ENCODE data around the gene LARGE1. TPM values are rescaled to one million over a fixed set of nuclear protein-coding genes. Genes with fewer than 3 reads are reported as not detected.
"Not testable (repeated sequence)": the region's sequence is repeated elsewhere in the genome, so short reads cannot be mapped to it uniquely, and the experiment has no call there.

Gene LARGE1
- total RNA-seq, 1 donor from 2014 or later = 35.5 TPM

DNA sequence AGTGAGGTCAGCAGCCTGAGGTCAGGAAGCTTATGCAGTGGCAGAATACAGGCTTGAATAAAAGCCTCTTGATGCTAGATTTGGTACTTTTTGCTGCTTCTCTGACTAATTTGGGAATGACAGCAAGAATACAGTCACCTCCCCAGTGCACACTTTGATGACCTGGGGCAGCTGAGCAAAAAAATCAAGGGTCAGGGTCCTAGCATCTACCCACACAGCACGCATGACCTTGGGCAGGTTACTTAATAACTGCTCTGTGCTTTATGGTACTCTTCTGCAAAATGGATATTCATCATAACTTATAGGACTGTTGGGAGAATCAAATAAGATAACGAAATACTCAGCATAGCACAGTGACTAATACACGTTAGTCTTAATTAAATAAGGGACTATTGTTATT lies 518.0 kb downstream of the LARGE1 start:
- DNase-seq (ENCODE audit: low spot score in 2 of 2) (no peak), FAIRE-seq (no peak)

GRCh38 chr22:33401291-33401690 lies 519.0 kb downstream of the LARGE1 start:
- FAIRE-seq (no peak), DNase-seq (ENCODE audit: low spot score in 2 of 2) (no peak)

- DNase-seq (ENCODE audit: low spot score in 2 of 2) = no peak
- no peak for FAIRE-seq
Measured at GRCh38 chr22:33400891-33401290, 519.4 kb downstream of the LARGE1 start.

DNA sequence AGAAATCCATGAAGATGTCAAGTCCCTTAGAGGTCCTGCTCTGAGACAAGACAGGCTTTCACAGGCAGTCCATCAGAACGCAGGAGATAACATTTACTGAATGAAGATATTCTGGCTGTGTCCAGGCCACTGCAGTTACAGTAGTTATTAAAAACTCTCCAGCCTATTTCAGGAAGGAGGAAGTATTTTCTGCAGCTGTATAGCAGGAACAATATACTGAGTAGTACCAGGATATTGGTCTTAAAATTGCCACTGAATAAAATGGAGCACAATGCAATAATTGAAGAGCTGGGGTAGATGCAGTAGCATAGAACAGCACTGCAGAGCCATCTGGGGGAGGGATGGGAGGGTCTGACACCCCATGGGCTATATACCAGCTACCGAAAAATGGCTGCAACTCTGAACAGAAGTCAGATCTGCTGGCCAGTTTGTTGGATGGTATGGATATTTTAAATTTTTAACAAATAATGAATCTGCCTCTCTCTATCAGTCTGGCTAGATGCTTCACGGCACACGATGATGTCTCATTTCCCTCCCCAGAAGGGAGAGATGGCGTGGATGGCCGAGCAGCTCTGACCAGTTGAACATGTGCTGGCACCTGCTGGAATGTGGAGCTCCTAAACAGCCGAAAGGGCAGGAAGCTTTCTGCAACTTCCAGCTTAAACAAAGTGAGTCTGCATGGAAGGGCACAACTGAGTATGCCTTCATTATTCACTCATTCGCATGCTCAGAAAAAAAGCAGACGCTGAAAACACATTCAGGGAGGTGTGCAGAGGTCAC lies 520.0 kb downstream of the LARGE1 start:
- DNase-seq (ENCODE audit: low spot score in 2 of 2) (no peak), FAIRE-seq (no peak)

DNA sequence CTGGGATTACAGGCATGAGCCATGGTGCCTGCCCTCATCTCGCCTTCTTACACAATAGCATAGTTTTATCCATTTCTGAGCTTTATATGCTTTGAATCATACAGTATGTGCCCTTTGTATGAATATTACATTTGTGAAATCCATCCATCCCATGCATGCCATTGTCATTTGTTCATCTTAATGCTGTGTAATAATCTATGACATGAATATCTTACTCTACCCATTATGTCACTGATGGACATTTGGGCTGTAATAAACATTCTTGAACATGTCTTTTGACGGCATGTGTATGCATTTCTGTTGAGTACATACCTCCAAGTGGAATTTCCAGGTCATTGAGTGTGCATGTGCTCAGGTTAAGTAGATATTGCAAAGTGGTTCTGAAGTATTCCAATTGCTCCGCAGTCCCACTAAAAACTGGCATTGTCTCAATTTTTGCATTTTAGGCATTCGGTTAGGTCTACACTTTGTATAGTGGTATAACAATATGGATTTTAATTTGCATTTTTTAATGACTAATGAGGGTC lies 522.8 kb downstream of the LARGE1 start:
- FAIRE-seq = no peak
- no peak for DNase-seq (ENCODE audit: low spot score in 2 of 2)

- FAIRE-seq = no peak
Measured at GRCh38 chr22:33393432-33393831, 526.8 kb downstream of the LARGE1 start.

DNA sequence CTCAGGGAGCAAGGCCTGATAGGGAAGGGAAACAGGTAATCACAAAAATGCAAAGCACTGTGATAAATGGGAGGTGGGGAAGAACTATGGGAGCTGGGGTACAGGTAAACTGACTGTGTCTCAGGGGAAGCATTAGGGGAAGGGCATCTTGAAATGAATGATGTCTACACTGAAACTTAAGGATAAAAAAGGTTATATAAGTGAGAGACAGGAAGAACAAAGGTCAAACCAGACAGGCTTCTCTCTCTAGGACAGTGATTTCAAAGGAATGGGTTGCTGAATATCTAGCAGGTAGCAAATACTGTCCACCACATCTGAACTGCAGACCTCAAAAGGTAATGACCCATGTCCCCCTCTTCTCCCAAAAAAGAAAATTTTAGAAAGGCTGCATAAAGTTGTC lies 529.0 kb downstream of the LARGE1 start:
- DNase-seq (ENCODE audit: low spot score in 2 of 2) (no peak), FAIRE-seq (no peak)

More at GRCh38 chr22:33393432-33393831, 526.8 kb downstream of the LARGE1 start:
- DNase-seq (ENCODE audit: low spot score in 2 of 2) = no peak

DNA sequence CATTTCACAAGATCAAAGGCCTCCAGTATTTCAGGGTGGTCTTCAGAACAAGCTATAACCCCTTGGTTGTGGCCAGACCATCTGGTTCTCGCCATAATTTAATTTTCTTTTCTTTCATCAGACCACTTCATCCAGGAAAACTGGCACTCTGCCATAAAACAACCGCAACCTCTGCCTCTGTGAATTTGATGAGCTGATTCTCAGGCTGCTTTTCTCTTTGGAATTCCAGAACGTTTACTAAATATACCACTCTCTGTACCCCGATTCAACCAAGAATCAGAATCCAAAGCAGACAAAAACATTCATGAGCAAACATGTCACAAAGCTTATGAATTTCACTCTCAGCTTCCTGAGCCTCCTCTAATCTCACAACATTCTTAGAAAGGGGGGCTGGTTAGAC lies 530.3 kb downstream of the LARGE1 start:
- FAIRE-seq (no peak), DNase-seq (ENCODE audit: low spot score in 2 of 2) (no peak)

GRCh38 chr22:33386270-33386669 lies 534.0 kb downstream of the LARGE1 start:
- FAIRE-seq (no peak), DNase-seq (ENCODE audit: low spot score in 2 of 2) (no peak)

GRCh38 chr22:33385611-33386010 lies 534.7 kb downstream of the LARGE1 start:
- FAIRE-seq = no peak
- no peak for DNase-seq (ENCODE audit: low spot score in 2 of 2)

DNA sequence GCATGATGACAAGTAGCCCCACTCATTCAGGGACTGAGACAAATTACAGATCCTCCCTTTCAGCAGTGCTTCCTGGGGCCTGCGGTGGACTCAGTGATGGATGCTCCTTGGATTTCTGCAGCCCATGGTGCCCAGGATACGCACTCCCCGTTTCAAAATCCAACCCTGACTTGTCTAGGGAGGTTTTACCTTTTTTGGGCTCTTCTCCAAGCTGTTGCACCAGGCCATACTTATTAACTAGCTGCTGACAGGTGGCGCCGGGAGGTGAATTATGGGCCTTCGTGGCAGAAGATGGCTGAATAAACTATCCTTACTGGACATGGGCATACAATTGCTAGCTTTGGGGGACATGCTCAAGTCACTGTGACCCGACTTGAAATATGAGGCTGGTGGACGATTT lies 537.8 kb downstream of the LARGE1 start:
- FAIRE-seq = no peak
- DNase-seq (ENCODE audit: low spot score in 2 of 2) = no peak

DNA sequence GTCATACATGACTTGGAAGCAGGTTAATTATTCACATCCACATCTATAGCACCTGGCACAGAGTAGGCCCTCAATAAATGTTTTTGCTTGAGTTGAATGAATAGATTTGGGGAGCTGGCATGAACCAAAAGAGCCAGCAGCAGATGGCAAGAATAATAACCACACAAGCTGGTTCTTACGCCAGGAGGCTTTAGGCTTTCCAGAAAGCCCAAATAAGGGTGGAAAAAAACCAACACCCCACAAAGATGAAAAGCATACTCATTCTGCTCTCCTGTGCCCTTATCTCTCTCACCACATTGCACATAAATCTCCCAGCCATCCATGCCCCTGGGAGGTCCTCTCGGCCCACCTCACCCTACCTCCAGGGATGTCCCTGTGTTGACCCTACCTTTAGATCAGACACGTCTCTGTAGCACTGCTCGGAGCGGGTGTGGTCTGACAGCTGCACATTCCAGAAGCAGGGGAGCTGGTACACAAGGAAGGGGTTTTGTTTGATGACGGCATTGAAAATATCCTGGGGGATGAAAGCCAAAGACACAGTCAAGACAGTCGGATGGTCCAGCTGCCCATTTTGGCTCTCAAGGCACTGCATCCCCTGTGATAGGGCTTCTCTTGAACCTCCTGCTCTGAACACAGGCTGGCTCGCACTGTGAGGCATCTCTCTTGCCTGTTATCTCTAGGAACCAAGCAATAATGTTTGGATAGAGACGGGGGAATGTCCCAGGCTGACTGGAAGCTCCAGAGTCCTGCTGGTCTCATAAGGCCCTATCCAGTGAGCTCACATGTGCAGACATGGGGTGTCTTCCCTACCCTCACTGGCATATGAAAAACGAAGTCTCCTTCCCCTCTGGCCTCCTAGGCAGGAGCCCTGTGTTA lies 538.5 kb downstream of the LARGE1 start:
- DNase-seq (ENCODE audit: low spot score in 2 of 2) (no peak), FAIRE-seq (no peak)

- DNase-seq (ENCODE audit: low spot score in 2 of 2) = no peak
- FAIRE-seq = no peak
Measured at GRCh38 chr22:33380789-33381530, 539.3 kb downstream of the LARGE1 start.

DNA sequence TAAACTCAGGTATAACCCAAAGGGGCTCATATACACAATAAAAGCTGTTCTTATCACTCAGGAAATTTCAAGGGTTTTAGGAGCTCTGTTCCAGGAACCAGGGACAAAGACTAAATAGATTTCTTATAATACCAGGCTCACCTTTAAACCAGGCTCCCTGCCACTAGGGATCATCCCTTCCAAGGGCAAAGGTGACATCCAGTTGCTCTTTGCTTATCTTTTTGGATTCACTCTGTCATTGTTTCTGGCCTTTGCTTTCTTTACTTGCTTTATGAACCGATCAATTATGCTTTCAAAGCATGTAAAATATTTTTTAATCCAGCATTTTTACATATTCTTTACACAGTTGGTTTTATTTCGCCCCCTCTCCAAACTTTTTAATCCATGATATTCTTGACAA lies 540.4 kb downstream of the LARGE1 start:
- FAIRE-seq (no peak), DNase-seq (ENCODE audit: low spot score in 2 of 2) (no peak)

- DNase-seq (ENCODE audit: low spot score in 2 of 2) (no peak), FAIRE-seq (no peak)
Measured at GRCh38 chr22:33372875-33373274, 547.4 kb downstream of the LARGE1 start.

- not testable (repeated sequence) for DNase-seq (ENCODE audit: low spot score in 2 of 2); FAIRE-seq
Measured at GRCh38 chr22:33363256-33363655, 557.0 kb downstream of the LARGE1 start.

GRCh38 chr22:33362702-33363101 lies 557.6 kb downstream of the LARGE1 start:
- FAIRE-seq = no peak

GRCh38 chr22:33361581-33361980 lies 558.7 kb downstream of the LARGE1 start:
- DNase-seq (ENCODE audit: low spot score in 2 of 2) (no peak), FAIRE-seq (no peak)

More at GRCh38 chr22:33362702-33363101, 557.6 kb downstream of the LARGE1 start:
- DNase-seq (ENCODE audit: low spot score in 2 of 2) = no peak

DNA sequence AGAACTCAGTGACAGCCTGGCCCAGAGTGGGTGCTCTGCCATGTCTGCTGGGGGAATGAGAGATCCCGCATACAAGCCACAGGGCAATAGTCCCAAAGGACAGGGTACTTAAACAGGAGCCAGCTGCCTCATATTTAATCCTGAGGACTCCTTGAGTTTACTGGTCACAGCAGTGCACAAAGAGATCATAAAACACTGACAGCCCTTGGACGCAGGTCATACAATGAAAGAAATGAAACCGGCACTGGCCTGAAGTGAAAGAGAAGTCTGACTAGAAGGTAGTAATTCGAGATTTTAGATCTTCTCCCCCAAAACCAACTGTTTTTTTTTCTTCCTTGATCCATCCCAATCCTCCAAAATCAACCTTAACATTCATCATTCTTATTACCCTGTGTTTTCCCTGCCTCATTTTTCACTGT lies 562.3 kb downstream of the LARGE1 start:
- FAIRE-seq = no peak
- DNase-seq (ENCODE audit: low spot score in 2 of 2) = no peak

GRCh38 chr22:33354928-33355327 lies 565.3 kb downstream of the LARGE1 start:
- DNase-seq (ENCODE audit: low spot score in 2 of 2) (no peak), FAIRE-seq (no peak)

GRCh38 chr22:33353502-33353901 lies 566.8 kb downstream of the LARGE1 start:
- DNase-seq (ENCODE audit: low spot score in 2 of 2) (no peak), FAIRE-seq (no peak)

Data from frontal cortex (tissue), 4 donors.